GM12878 (cell line): Measurements from ENCODE around the gene ELL.

Experiments
- BACH1 ChIP-seq: fragments of 450-650 bp; IDR thresholded peaks from 2 replicates; pipeline ENCODE4 v1.6.1; 2017; ENCODE audit warnings: mild to moderate bottlenecking, borderline replicate concordance
- CEBPB ChIP-seq, 2 experiments: fragments of 150-350 bp in 1 of 2; IDR thresholded peaks; 2 replicates each; pipeline ENCODE4 v1.6.1; 2012 to 2014; ENCODE audit warnings: low read depth in 2 of 2, low read length in 2 of 2, borderline replicate concordance in 1 of 2, inconsistent platforms in 1 of 2
- CHD2 ChIP-seq: IDR thresholded peaks from 2 replicates; pipeline ENCODE4 v1.6.1; 2011; ENCODE audit warnings: low read depth, low read length, improper control_type of control experiment, borderline replicate concordance
- CTCF ChIP-seq, 3 experiments: IDR thresholded peaks in 2 of 3; conservative IDR thresholded peaks in 1 of 3; 2 replicates each; pipeline ENCODE4 v1.5.1; 2011; ENCODE audit warnings: low read depth in 3 of 3, low read length in 3 of 3, mild to moderate bottlenecking in 3 of 3, control low read depth in 2 of 3, moderate library complexity in 2 of 3, inconsistent platforms in 1 of 3, mixed read lengths in 1 of 3; ENCODE audit not compliant: control insufficient read depth in 2 of 3, insufficient read depth in 1 of 3; ENCODE audit errors: extremely low read depth in 1 of 3
- EZH2 ChIP-seq: IDR thresholded peaks from 2 replicates; pipeline ENCODE4 v1.6.1; 2012; ENCODE audit warnings: low read depth, mild to moderate bottlenecking, control low read depth, inconsistent platforms, low read length, borderline replicate concordance; ENCODE audit not compliant: control insufficient read depth
- PML ChIP-seq: IDR thresholded peaks from 2 replicates; pipeline ENCODE4 v1.6.1; 2012; ENCODE audit warnings: low read length, inconsistent platforms
- RAD51 ChIP-seq: fragments of 450-650 bp; IDR thresholded peaks from 2 replicates; pipeline ENCODE4 v1.6.1; 2016; ENCODE audit warnings: moderate library complexity, mild to moderate bottlenecking, inconsistent platforms
- SPI1 ChIP-seq: IDR thresholded peaks from 2 replicates; pipeline ENCODE4 v1.6.1; 2011; ENCODE audit warnings: low read depth, mild to moderate bottlenecking, low read length, moderate library complexity, borderline replicate concordance; ENCODE audit not compliant: insufficient read depth
- YBX1 ChIP-seq: fragments of 450-650 bp; IDR thresholded peaks from 2 replicates; pipeline ENCODE4 v1.6.1; 2016; ENCODE audit warnings: antibody characterized with exemption
- ZNF274 ChIP-seq: IDR thresholded peaks from one replicate; pipeline ENCODE4 v1.8.0; 2011; ENCODE audit not compliant: insufficient read length, insufficient read depth
- ZSCAN29 ChIP-seq: fragments of 450-650 bp; IDR thresholded peaks from 2 replicates; pipeline ENCODE4 v1.6.1; 2017; ENCODE audit warnings: mild to moderate bottlenecking, moderate library complexity
- TF ChIP-seq, protein P1 (sequence below): IDR thresholded peaks from 2 replicates; pipeline ENCODE4 v1.6.1; 2012; ENCODE audit warnings: low read depth, low read length, improper control_type of control experiment

GRCh38 chr19:18419195-18419698, 102.6 kb downstream of the ELL start, which contains the start of gene SSBP4:
- TF ChIP-seq CTCF (IDR thresholded peaks at IDR 0.05 in 2 of 3, conservative IDR thresholded peaks at IDR 0.05 in 1 of 3; ENCODE audit: control insufficient read depth in 2 of 3, extremely low read depth in 1 of 3, insufficient read depth in 1 of 3, low read depth in 3 of 3, low read length in 3 of 3) = peak in 2 of 3 experiments; percentile 14 to 34; a peak in 2 of 6 replicates
- TF ChIP-seq, protein P1, sequence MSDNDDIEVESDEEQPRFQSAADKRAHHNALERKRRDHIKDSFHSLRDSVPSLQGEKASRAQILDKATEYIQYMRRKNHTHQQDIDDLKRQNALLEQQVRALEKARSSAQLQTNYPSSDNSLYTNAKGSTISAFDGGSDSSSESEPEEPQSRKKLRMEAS = peak; percentile 50; the same call in 1 of the 2 replicates
- 0 out of 2 replicates have a peak, but pooled peaks have one; percentile 18 for TF ChIP-seq ZSCAN29
- no peak for TF ChIP-seq PML
- no peak for TF ChIP-seq RAD51
- no peak for TF ChIP-seq CHD2
- no peak for TF ChIP-seq ZNF274
- TF ChIP-seq YBX1 = no peak
- TF ChIP-seq BACH1 = no peak; the same call in 1 of the 2 replicates
- no peak for TF ChIP-seq SPI1
- no peak for TF ChIP-seq EZH2
- no peak for TF ChIP-seq CEBPB (IDR thresholded peaks at IDR 0.05; ENCODE audit: borderline replicate concordance in 1 of 2, low read depth in 2 of 2, low read length in 2 of 2)
